ENCODE results near the gene TIMM44. TPM values are rescaled to one million over a fixed set of nuclear protein-coding genes. Genes with fewer than 3 reads are reported as not detected.

The TIMM44 gene
- total and polyA plus RNA-seq, 10 of the 15 experiments (the other 5 are each of a cell fraction or from before 2014, with no cell fraction given) = 6.6 to 90.7 (median 57.6) TPM

GRCh38 chr19:7933828-7934725 is 9.4 kb downstream of the TIMM44 start:
- Histone ChIP-seq H3K4me3 (no peak overlapping the region), H3K36me3 (ENCODE audit: control insufficient read depth in 2 of 2, insufficient read depth in 2 of 2, low read length in 1 of 2) (peaks cover 13 to 43% of the 10 kb centered on the region in 2 experiments; a peak in 3 of 4 replicates), H3K4me2 (ENCODE audit: control insufficient read depth, insufficient read depth) (no peak overlapping the region), H3K9ac (ENCODE audit: control insufficient read depth, insufficient read depth, low read length) (no peak overlapping the region), H3K9me3 (replicated peaks; ENCODE audit: control insufficient read depth, insufficient read depth, low read length) (no peaks in the 10 kb centered on the region), H3K27me3 (replicated peaks in 1 of 2; ENCODE audit: control insufficient read depth in 2 of 2, insufficient read depth in 2 of 2, low read length in 1 of 2) (no peaks in the 10 kb centered on the region), H4K20me1 (ENCODE audit: control insufficient read depth, insufficient read depth) (no peaks in the 10 kb centered on the region), H3K4me1 (ENCODE audit: control insufficient read depth, insufficient read depth, low read length) (no peaks in the 10 kb centered on the region; the same call in 1 of the 2 replicates), H2AFZ (ENCODE audit: control insufficient read depth, low read depth, low read length) (no peak overlapping the region), H3K27ac (ENCODE audit: control insufficient read depth, insufficient read depth) (no peak overlapping the region), H3K79me2 (ENCODE audit: control insufficient read depth, insufficient read depth, low read length) (no peaks in the 10 kb centered on the region)
- DNase-seq (ENCODE audit: low read depth, low spot score) (no peak), ATAC-seq (no peak), FAIRE-seq (no peak)
- WGBS (ENCODE audit: insufficient coverage, insufficient replicate concordance, low lambda C conversion rate, missing lambda C conversion rate) = 95% methylated on average over 40 of the region's 55 CpGs
- ChIA-PET RAD21 (ENCODE audit: unreplicated experiment) (no interaction called here), CTCF (no interaction called here), SMC1A (ENCODE audit: uncharacterized antibody, unreplicated experiment) (no interaction called here), POLR2A (no interaction called here)
- intact Hi-C loops (cut with micrococcal nuclease; ENCODE audit: unreplicated experiment) (no loop called here), in situ Hi-C loops (cut with MboI) (no loop called here)
- TF ChIP-seq, protein P1, sequence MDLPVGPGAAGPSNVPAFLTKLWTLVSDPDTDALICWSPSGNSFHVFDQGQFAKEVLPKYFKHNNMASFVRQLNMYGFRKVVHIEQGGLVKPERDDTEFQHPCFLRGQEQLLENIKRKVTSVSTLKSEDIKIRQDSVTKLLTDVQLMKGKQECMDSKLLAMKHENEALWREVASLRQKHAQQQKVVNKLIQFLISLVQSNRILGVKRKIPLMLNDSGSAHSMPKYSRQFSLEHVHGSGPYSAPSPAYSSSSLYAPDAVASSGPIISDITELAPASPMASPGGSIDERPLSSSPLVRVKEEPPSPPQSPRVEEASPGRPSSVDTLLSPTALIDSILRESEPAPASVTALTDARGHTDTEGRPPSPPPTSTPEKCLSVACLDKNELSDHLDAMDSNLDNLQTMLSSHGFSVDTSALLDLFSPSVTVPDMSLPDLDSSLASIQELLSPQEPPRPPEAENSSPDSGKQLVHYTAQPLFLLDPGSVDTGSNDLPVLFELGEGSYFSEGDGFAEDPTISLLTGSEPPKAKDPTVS (IDR thresholded peaks at IDR 0.05; ENCODE audit: low read depth, low read length) = no peak
- TF ChIP-seq RBBP5 (conservative IDR thresholded peaks at IDR 0.05) = no peak
- no peak for TF ChIP-seq POU2F2 (IDR thresholded peaks at IDR 0.05; ENCODE audit: borderline replicate concordance, low read depth, low read length)
- TF ChIP-seq ATF7 (IDR thresholded peaks at IDR 0.05; ENCODE audit: low read depth) = no peak
- no peak for TF ChIP-seq WRNIP1 (IDR thresholded peaks at IDR 0.05; ENCODE audit: borderline replicate concordance, low read depth, low read length)
- no peak for TF ChIP-seq CEBPZ (IDR thresholded peaks at IDR 0.05; ENCODE audit: low read depth, low read length)
- TF ChIP-seq SIX5 (IDR thresholded peaks at IDR 0.05; ENCODE audit: low read depth, low read length, severe bottlenecking) = no peak
- TF ChIP-seq NFXL1 (IDR thresholded peaks at IDR 0.05; ENCODE audit: borderline replicate concordance) = no peak
- TF ChIP-seq STAT3 (IDR thresholded peaks at IDR 0.05; ENCODE audit: low read depth, low read length) = no peak
- TF ChIP-seq, protein P2, sequence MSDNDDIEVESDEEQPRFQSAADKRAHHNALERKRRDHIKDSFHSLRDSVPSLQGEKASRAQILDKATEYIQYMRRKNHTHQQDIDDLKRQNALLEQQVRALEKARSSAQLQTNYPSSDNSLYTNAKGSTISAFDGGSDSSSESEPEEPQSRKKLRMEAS (IDR thresholded peaks at IDR 0.05; ENCODE audit: low read depth, low read length) = no peak
- TF ChIP-seq NR2F1 (conservative IDR thresholded peaks at IDR 0.05) = no peak
- no peak for TF ChIP-seq CREM (IDR thresholded peaks at IDR 0.05; ENCODE audit: low read depth)
- no peak for TF ChIP-seq KAT2A (conservative IDR thresholded peaks at IDR 0.05; ENCODE audit: control insufficient read depth, low read depth, low read length)
- TF ChIP-seq ESRRA (IDR thresholded peaks at IDR 0.05; ENCODE audit: low read length) = no peak
- no peak for TF ChIP-seq NFIC (IDR thresholded peaks at IDR 0.05; ENCODE audit: low read depth, low read length)
- TF ChIP-seq, protein P3, sequence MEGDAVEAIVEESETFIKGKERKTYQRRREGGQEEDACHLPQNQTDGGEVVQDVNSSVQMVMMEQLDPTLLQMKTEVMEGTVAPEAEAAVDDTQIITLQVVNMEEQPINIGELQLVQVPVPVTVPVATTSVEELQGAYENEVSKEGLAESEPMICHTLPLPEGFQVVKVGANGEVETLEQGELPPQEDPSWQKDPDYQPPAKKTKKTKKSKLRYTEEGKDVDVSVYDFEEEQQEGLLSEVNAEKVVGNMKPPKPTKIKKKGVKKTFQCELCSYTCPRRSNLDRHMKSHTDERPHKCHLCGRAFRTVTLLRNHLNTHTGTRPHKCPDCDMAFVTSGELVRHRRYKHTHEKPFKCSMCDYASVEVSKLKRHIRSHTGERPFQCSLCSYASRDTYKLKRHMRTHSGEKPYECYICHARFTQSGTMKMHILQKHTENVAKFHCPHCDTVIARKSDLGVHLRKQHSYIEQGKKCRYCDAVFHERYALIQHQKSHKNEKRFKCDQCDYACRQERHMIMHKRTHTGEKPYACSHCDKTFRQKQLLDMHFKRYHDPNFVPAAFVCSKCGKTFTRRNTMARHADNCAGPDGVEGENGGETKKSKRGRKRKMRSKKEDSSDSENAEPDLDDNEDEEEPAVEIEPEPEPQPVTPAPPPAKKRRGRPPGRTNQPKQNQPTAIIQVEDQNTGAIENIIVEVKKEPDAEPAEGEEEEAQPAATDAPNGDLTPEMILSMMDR (IDR thresholded peaks at IDR 0.05 in 2 of 3, conservative IDR thresholded peaks at IDR 0.05 in 1 of 3; ENCODE audit: control insufficient read depth in 2 of 3, extremely low read depth in 1 of 3, insufficient read depth in 1 of 3, low read depth in 3 of 3, low read length in 3 of 3) = no peak
- BruUV-seq (replicated peaks) = no TSS peak

Measured in GM12878 (cell line).